Eye (tissue), 1 donor: ENCODE measurements around the gene EYA4.
"Not testable (repeated sequence)": the region's sequence is repeated elsewhere in the genome, so short reads cannot be mapped to it uniquely, and the experiment has no call there.

Source experiments
- DNase-seq: peaks from one replicate; pipeline ENCODE4 v3.0.0-alpha.2; 2015

Gene EYA4

GRCh38 chr6:133542056-133542821 is 301.1 kb downstream of the EYA4 start:
- no peak for DNase-seq

- DNase-seq: no peak
These were observed 303.3 kb downstream of the EYA4 start for GRCh38 chr6:133544419-133544818.

- peak; percentile 28 for DNase-seq
These were observed 304.9 kb downstream of the EYA4 start for GRCh38 chr6:133546098-133546497.

GRCh38 chr6:133547136-133547535 is 306.0 kb downstream of the EYA4 start:
- no peak for DNase-seq

GRCh38 chr6:133548423-133549159 is 307.4 kb downstream of the EYA4 start:
- DNase-seq: no peak

GRCh38 chr6:133549371-133549801 is 308.2 kb downstream of the EYA4 start:
- DNase-seq: peak; percentile 64

GRCh38 chr6:133550026-133550425 is 308.9 kb downstream of the EYA4 start:
- no peak for DNase-seq

- DNase-seq: no peak
These were observed 310.3 kb downstream of the EYA4 start for GRCh38 chr6:133551436-133551835.

GRCh38 chr6:133551847-133552341 is 310.7 kb downstream of the EYA4 start:
- peak; percentile 59 for DNase-seq

- DNase-seq: peak; percentile 88
These were observed 312.5 kb downstream of the EYA4 start for GRCh38 chr6:133553652-133554051.

GRCh38 chr6:133554121-133554520 is 313.0 kb downstream of the EYA4 start:
- not testable (repeated sequence) for DNase-seq

- DNase-seq: no peak
These were observed 314.5 kb downstream of the EYA4 start for GRCh38 chr6:133555685-133556084.

GRCh38 chr6:133559926-133560325 is 318.8 kb downstream of the EYA4 start:
- DNase-seq: no peak

- DNase-seq: no peak
These were observed 326.5 kb downstream of the EYA4 start for GRCh38 chr6:133567636-133568035.

- DNase-seq: peak; percentile 87
These were observed 328.1 kb downstream of the EYA4 start for GRCh38 chr6:133568970-133569889.

- DNase-seq: no peak
These were observed 330.5 kb downstream of the EYA4 start for GRCh38 chr6:133571681-133572080.

- no peak for DNase-seq
These were observed 336.7 kb downstream of the EYA4 start for GRCh38 chr6:133577851-133578250.
